KMS-11 (cell line): ENCODE measurements around the gene HMGCS2.

Experiments
- H2AFZ ChIP-seq: fragments of 200-600 bp; sonication (generic); 2 replicates; pipeline ENCODE4 v1.6.1; 2016; ENCODE audit warnings: antibody characterized with exemption, mixed run types, low read depth
- H3K27ac ChIP-seq: fragments of 200-600 bp; sonication (generic); 2 replicates; pipeline ENCODE4 v1.6.1; 2016; ENCODE audit warnings: mild to moderate bottlenecking, mixed run types
- H3K27me3 ChIP-seq: fragments of 200-600 bp; sonication (generic); 2 replicates; pipeline ENCODE4 v1.6.1; 2017; ENCODE audit warnings: mild to moderate bottlenecking, low read depth, mixed run types, moderate library complexity; ENCODE audit not compliant: insufficient read depth
- H3K36me3 ChIP-seq: fragments of 200-600 bp; sonication (generic); 2 replicates; pipeline ENCODE4 v1.6.1; 2017; ENCODE audit warnings: mild to moderate bottlenecking, mixed run types; ENCODE audit not compliant: insufficient read depth
- H3K4me1 ChIP-seq: fragments of 200-600 bp; sonication (generic); 2 replicates; pipeline ENCODE4 v1.6.1; 2016; ENCODE audit warnings: mild to moderate bottlenecking, low read depth, mixed run types; ENCODE audit not compliant: poor library complexity, severe bottlenecking
- H3K4me2 ChIP-seq: fragments of 200-600 bp; sonication (generic); 2 replicates; pipeline ENCODE4 v1.7.0; 2016; ENCODE audit warnings: mild to moderate bottlenecking, mixed run types
- H3K4me3 ChIP-seq: fragments of 200-600 bp; sonication (generic); IDR thresholded peaks from 2 replicates; pipeline ENCODE4 v1.6.1; 2017; ENCODE audit warnings: low read depth, low read length, mixed read lengths; ENCODE audit not compliant: insufficient read depth
- H3K79me2 ChIP-seq: fragments of 200-600 bp; sonication (generic); 2 replicates; pipeline ENCODE4 v1.6.1; 2016; ENCODE audit warnings: low read depth, mixed run types; ENCODE audit not compliant: insufficient read depth
- H3K9ac ChIP-seq: fragments of 200-600 bp; sonication (generic); 2 replicates; pipeline ENCODE4 v1.6.1; 2016; ENCODE audit warnings: mild to moderate bottlenecking, mixed run types
- H4K20me1 ChIP-seq: fragments of 200-600 bp; sonication (generic); 2 replicates; pipeline ENCODE4 v1.6.1; 2016; ENCODE audit warnings: mild to moderate bottlenecking, mixed run types; ENCODE audit not compliant: insufficient read depth
- TF ChIP-seq, protein P1 (sequence below): fragments of 200-600 bp; sonication (generic); conservative IDR thresholded peaks from 2 replicates; pipeline ENCODE4 v1.6.1; 2017; ENCODE audit warnings: low read depth, mild to moderate bottlenecking, antibody characterized with exemption, low read length, moderate library complexity, mixed read lengths

The HMGCS2 gene

DNA sequence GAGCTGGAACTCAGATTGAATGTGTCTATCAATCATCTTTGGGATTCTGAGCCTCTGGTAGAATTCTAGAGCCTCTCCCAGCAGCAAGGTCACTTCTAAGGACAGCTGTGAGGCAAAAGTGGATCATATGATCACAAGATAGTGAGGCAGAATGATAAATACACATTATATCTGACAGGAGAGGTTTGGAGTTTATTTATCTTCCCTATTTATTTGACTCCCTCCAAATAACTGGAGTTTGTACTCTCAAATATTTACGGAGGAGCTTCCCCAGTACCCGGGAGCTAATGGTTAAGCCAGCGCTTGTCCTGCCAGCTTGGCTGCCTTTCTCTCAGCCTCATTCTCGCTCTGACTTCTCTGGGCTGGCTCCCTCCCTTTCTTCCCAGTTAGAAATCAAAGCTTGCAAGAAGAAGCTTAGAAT is 2.3 kb downstream of the HMGCS2 start:
- Histone ChIP-seq H3K4me1 (no peaks in the 10 kb centered on the region), H3K4me3 (no peak overlapping the region), H3K27ac (no peak overlapping the region), H3K9ac (no peak overlapping the region), H2AFZ (no peak overlapping the region), H3K27me3 (no peaks in the 10 kb centered on the region), H3K36me3 (no peaks in the 10 kb centered on the region), H3K79me2 (no peaks in the 10 kb centered on the region), H4K20me1 (no peaks in the 10 kb centered on the region), H3K4me2 (no peak overlapping the region)
- TF ChIP-seq, protein P1, sequence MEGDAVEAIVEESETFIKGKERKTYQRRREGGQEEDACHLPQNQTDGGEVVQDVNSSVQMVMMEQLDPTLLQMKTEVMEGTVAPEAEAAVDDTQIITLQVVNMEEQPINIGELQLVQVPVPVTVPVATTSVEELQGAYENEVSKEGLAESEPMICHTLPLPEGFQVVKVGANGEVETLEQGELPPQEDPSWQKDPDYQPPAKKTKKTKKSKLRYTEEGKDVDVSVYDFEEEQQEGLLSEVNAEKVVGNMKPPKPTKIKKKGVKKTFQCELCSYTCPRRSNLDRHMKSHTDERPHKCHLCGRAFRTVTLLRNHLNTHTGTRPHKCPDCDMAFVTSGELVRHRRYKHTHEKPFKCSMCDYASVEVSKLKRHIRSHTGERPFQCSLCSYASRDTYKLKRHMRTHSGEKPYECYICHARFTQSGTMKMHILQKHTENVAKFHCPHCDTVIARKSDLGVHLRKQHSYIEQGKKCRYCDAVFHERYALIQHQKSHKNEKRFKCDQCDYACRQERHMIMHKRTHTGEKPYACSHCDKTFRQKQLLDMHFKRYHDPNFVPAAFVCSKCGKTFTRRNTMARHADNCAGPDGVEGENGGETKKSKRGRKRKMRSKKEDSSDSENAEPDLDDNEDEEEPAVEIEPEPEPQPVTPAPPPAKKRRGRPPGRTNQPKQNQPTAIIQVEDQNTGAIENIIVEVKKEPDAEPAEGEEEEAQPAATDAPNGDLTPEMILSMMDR = no peak

- TF ChIP-seq, protein P1 = no peak
- H3K4me2 ChIP-seq = no peak overlapping the region
- no peak overlapping the region for H3K27ac ChIP-seq
These were observed 4.5 kb downstream of the HMGCS2 start for GRCh38 chr1:119764220-119764619.

GRCh38 chr1:119762953-119763352 is 5.8 kb downstream of the HMGCS2 start:
- H3K9ac ChIP-seq = no peak overlapping the region

More at GRCh38 chr1:119764220-119764619, 4.5 kb downstream of the HMGCS2 start:
- Histone ChIP-seq H3K79me2 (no peaks in the 10 kb centered on the region), H3K36me3 (no peaks in the 10 kb centered on the region), H2AFZ (no peak overlapping the region), H3K9ac (no peak overlapping the region), H3K27me3 (no peaks in the 10 kb centered on the region), H3K4me3 (no peak overlapping the region), H4K20me1 (no peaks in the 10 kb centered on the region), H3K4me1 (peaks cover 5% of the 10 kb centered on the region)

DNA sequence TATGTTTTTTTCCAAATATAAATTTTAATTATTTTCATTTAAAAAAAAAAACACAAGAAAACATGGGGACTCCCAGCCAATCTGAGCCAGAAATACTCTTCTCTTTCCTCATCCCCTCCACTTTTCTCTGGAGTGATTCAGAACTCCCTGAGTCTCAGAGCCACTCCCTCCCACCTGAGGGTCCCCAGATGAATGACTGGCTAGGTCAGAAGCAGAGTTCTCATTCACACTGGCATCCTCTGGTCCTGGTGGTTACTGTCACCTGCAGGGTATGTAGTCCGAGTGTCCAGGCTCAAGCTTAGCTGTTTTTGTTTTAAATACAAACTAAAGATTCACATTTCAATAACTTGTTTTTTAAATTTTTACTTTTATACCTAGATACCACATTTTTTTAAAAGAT is 6.3 kb downstream of the HMGCS2 start:
- Histone ChIP-seq H3K27me3 (no peaks in the 10 kb centered on the region), H3K4me1 (peaks cover 22% of the 10 kb centered on the region), H3K4me2 (no peak overlapping the region), H3K4me3 (no peak overlapping the region), H3K79me2 (no peaks in the 10 kb centered on the region), H2AFZ (no peak overlapping the region), H4K20me1 (no peaks in the 10 kb centered on the region), H3K36me3 (no peaks in the 10 kb centered on the region), H3K9ac (no peak overlapping the region), H3K27ac (no peak overlapping the region)
- TF ChIP-seq, protein P1 = no peak

More at GRCh38 chr1:119762953-119763352, 5.8 kb downstream of the HMGCS2 start:
- Histone ChIP-seq H3K4me3 (no peak overlapping the region), H3K36me3 (no peaks in the 10 kb centered on the region), H4K20me1 (no peaks in the 10 kb centered on the region), H3K79me2 (no peaks in the 10 kb centered on the region), H3K4me2 (no peak overlapping the region), H3K4me1 (peaks cover 18% of the 10 kb centered on the region), H3K27me3 (no peaks in the 10 kb centered on the region), H2AFZ (no peak overlapping the region), H3K27ac (no peak overlapping the region)
- TF ChIP-seq, protein P1 = no peak
